Stomach (tissue), 4 donors: ENCODE measurements around the gene SGCA.

Source experiments
- EP300 ChIP-seq: sonication (generic); formaldehyde crosslinking; IDR thresholded peaks from one replicate; pipeline ENCODE4 v1.6.1; 2017; ENCODE audit warnings: antibody characterized with exemption
- POLR2A ChIP-seq, 4 donors: fragments of 450-650 bp; IDR thresholded peaks; one replicate each; pipeline ENCODE4 v1.6.1; 2016; ENCODE audit warnings: antibody characterized with exemption in 4 of 4, control low read depth in 2 of 4, mild to moderate bottlenecking in 1 of 4, moderate library complexity in 1 of 4
- TF ChIP-seq, protein P1 (sequence below), 7 experiments: fragments of 450-650 bp in 4 of 7; fragments of 200-600 bp in 3 of 7; sonication (generic) in 3 of 7; IDR thresholded peaks; one replicate each; pipeline ENCODE4 v1.5.1; 2016 to 2019; ENCODE audit warnings: antibody characterized with exemption in 7 of 7, control low read depth in 2 of 7, mild to moderate bottlenecking in 1 of 7

DNA sequence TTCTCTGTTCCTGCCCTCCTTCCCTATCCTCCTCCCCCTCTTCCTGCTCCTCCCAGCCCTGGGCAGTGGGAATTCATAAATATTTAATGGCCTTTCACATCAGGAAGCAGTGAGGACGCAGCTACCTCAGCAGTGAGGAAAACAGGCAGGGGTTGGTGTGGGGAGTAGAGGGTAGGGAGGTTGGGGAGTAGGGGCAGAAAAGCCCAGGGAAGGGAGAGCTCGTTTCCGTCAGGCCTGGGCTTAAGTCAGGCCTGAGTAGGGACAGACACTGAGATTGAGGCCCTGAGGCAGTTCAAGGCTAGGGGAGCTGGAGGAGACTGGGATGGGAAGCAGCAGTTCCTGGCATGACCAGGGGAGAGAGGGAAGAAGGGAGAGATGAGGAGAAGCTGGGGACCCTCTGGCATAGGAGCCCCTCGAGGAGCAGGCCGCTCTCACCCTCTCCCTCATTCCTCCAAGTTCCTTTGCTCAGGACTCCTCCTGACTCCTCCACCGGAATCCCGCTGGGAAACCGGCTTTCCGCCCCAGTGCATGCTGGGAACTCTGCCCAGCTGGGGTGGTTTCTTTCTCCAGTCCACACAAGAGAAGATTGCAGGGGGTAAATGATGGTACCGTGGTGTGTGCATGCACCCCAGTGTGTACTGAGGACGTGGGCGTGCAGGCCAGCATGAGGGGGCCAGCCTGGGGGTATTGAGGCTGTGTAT is 42.0 kb upstream of the SGCA start:
- TF ChIP-seq, protein P1, sequence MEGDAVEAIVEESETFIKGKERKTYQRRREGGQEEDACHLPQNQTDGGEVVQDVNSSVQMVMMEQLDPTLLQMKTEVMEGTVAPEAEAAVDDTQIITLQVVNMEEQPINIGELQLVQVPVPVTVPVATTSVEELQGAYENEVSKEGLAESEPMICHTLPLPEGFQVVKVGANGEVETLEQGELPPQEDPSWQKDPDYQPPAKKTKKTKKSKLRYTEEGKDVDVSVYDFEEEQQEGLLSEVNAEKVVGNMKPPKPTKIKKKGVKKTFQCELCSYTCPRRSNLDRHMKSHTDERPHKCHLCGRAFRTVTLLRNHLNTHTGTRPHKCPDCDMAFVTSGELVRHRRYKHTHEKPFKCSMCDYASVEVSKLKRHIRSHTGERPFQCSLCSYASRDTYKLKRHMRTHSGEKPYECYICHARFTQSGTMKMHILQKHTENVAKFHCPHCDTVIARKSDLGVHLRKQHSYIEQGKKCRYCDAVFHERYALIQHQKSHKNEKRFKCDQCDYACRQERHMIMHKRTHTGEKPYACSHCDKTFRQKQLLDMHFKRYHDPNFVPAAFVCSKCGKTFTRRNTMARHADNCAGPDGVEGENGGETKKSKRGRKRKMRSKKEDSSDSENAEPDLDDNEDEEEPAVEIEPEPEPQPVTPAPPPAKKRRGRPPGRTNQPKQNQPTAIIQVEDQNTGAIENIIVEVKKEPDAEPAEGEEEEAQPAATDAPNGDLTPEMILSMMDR (IDR thresholded peaks at IDR 0.05): no peak
- TF ChIP-seq POLR2A (IDR thresholded peaks at IDR 0.05) (no peak), EP300 (no peak)
